HG03558 (cell line): ENCODE measurements around the gene MYD88.
"Not testable (repeated sequence)": the region's sequence is repeated elsewhere in the genome, so short reads cannot be mapped to it uniquely, and the experiment has no call there.

Experiments
- ATAC-seq: cut with Tn5 transposase; IDR thresholded peaks from one replicate; pipeline ENCODE4 v1.9.1; 2021; ENCODE audit warnings: moderate number of reproducible peaks; ENCODE audit not compliant: unreplicated experiment; ENCODE audit errors: extremely low read depth

Gene MYD88

GRCh38 chr3:38160704-38161103 is 22.2 kb downstream of the MYD88 start:
- not testable (repeated sequence) for ATAC-seq

DNA sequence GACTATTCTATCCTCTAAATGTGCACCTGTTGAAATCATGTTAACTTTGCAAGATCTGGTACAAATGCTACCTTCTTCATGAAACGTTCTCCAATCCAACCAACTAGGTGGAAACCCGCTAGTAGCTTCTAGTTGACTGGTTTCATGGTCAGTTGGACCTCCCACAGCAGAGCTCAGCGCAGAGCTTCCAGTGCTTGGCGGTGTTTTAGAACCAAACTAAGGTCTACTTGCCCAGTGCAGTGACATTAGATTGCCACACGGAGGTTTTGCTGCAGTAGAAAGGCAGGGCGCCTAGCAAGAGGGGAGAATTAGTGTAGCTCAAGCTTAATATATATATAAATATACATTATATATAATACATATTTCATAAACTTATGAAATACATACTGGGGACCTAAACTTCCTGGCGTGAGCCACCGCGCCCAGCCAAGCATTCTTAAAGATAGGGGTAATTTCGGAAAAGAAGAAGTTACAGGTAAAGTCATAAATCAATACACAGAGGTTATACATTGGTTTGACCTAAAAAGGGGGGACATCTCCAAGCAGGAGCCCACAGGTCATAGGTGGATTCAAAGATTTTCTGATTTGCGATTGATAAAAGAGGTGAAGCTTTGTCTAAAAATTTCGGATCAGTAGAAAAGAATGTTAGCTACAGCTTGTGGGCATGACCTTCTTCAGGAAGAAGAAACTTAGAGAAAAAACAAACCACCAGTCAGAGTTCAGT is 24.8 kb downstream of the MYD88 start:
- no peak for ATAC-seq

DNA sequence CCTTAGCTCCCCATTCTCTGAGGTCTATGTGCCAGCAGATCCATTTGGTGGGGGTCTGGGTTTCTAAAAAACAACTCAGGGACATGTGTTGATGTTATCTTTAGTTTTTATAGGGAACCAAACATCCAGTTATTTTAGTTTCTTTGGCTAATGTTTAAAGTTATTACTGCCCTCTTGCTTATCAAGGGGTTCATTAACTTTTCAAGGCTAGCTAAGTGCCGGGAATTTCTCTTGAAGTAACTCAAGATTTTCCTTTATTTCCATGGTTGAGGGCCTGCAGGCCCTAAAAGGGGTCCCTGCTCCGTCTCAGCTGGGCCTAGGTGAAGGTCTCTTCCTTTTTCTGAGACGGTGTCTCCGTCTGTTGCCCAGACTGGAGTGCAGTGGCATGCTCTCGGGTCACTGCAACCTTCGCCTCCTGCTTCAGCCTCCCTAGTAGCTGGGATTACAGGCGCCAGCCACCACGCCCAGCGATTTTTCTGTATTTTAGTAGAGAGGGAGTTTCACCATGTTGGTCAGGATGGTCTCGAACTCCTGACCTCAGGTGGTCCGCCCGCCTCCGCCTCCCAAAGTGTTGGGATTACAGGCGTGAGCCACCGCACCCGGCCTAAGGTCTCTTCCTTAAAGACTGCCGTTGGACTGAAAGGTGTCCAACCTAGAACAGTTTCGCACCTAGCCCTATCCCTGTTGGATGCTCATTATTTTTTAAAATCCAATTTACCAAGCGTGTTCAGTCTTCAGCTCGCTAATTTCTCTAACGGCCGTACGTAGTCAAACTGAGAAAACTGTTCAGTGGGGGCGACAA is 25.6 kb downstream of the MYD88 start:
- ATAC-seq: no peak

DNA sequence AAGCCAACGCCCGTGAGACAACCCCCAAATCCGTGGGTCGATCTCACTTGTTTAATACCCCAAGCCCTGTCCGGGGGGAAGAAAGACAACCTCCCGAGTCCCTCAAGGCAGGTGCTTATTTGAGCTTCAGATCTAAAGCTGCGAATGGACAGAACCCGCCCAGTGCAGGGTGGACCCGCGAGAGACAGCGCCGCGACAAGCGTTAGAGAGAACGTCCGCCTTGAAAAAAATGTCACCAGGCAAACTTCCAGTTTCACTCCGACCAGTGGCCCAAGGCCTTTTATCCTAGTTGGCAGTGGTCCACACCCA is 26.1 kb downstream of the MYD88 start:
- no peak for ATAC-seq

GRCh38 chr3:38164952-38165721 is 26.7 kb downstream of the MYD88 start, which contains the start of gene OXSR1:
Gene OXSR1, plus strand, starts transcription at chr3:38165537. Its CDS starts 340 bp downstream, at chr3:38165877.
- ATAC-seq: peak; percentile 92

GRCh38 chr3:38165722-38166387 is 27.4 kb downstream of the MYD88 start:
- ATAC-seq: no peak

DNA sequence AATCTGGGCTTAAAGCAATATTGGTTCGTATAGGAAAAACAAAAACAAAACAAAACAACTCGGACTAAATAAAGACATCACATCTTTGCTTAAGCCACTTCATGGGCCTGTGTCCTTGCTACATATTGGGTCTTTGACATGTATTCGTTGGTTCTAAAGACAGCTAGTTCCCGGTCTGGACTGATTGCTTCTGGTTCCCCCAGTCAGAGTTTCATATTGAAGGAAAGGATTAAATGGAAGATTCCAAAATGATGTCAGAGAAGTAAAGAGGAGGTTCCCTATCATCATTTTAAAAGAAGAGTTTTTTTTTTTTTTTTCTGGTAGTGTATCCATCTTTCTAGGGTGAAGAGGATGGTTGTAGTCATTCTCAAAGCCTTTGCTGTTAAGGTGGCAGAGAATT is 29.1 kb downstream of the MYD88 start:
- ATAC-seq: no peak

DNA sequence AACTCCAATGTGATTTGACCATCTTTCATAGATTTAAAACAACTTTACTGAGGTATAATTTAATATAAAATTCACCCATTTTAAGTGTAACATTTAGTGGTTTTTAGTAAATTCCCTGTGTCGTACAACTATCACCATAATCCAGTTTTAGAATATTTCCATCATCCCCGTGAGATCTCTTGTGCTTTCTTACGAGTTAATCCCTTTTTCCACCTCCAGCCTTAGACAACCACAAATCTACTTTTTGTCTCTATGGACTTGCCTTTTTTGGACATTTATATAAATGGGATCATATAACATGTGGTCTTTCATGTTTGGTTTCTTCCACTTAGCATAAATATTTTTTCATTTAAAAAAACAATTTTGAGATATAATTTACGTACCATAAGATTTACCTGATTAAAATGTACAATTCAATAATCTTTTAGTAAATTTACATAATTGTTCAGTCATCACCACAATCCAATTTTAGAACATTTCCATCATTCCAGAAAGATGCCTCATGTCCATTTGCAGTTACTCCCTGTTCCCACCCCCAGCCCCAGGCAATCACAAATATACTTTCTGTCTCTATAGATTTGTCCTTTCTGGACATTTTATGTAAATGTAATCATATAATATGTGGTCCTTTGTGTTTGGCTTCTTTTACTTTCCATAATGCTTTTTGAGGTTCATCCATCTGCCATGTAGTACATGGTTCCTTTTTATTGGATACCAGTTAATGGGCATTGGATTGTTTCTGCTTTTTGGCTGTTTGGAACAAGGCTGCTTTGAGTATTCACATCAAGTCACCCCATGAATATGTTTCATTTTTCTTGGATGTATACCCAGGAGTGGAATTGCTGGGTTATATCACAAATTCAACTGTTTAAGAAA is 29.9 kb downstream of the MYD88 start:
- no peak for ATAC-seq

DNA sequence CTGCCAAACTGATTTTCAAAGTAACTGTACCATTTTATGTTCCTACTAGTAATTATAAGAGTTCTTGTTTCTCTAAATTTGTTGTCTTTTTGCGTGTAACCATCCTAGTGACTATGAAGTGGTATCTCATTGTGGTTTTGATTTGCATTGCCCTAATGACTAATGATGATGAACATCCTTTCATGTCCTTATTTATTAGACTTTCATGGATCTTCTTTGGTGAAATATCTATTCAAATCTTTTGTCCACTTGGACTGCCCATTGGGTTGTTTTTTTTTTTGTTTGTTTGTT is 30.5 kb downstream of the MYD88 start:
- ATAC-seq: no peak

- no peak for ATAC-seq
These were observed 32.3 kb downstream of the MYD88 start for GRCh38 chr3:38170722-38171121.

DNA sequence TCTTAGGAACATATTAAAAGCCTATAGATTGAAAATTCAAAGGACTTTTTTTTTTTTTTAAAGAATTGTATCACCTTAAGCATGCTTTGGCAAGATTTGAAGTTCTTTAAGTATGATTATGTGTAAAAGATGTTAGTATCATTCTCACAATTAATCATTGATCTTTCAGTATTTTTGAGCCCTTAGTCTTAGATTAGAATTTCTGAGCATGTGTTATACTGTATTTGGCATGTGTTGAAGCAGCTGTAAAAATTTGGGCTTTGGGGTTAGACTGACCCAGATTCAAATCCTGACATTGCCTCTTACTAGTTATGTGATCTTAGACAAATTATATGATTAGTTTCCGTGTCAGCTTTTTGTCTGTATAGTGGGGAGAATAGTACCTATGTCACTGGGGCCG is 33.2 kb downstream of the MYD88 start:
- ATAC-seq: no peak

DNA sequence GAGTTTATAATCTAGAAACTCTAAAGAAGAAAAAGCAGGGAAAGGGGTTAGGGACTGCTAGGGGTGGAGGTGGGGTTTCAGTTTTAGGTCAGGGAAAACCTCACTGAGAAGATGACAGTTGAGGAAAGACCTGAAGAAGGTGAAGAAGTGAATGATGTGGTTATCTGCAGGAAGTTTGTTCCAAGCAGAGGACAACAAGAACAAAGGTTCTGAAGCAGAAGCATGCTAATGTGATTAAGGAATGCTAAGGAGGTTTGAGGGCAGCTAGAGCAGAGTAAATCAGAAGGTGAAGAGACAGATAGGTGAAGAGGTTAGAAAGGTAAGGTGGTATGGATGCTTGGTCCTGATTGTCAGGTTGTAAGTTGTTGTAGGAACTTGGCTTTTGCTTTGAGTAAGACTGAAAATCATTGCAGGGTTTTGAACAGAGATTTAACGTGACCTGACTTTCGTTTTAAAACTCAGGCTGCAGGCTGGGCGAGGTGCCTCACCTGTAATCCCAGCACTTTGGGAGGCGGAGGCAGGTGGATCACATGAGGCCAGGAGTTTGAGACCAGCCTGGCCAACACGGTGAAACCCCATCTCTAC is 35.5 kb downstream of the MYD88 start:
- ATAC-seq: no peak

GRCh38 chr3:38177181-38177580 is 38.7 kb downstream of the MYD88 start:
- ATAC-seq: no peak

DNA sequence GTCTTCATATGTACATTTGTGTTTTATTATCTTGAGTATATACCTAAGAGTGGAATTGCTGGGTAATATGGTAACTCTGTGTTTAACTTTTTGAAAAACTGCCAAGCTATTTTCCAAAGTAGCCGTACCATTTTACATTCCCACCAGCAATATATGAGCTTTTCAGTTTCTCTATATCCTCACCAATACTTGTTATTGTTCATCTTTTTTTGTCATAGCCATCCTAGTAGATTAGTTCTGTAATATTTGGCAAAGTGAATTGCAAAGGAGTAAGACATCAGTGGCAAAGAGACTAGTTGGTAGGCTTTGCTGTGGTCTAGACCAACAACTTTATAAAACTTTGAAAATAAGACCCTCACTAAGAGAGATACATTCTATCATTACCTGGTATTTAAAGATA is 48.3 kb downstream of the MYD88 start:
- no peak for ATAC-seq

GRCh38 chr3:38190481-38190881 is 52.0 kb downstream of the MYD88 start:
- no peak for ATAC-seq
